Epidermal melanocyte (primary cell): ENCODE measurements around the gene PDS5B.
"Not testable (repeated sequence)": the region's sequence is repeated elsewhere in the genome, so short reads cannot be mapped to it uniquely, and the experiment has no call there.

ENCODE experiments used
- DNase-seq: peaks from one replicate; pipeline ENCODE4 v3.0.0; 2011; ENCODE audit warnings: low spot score; ENCODE audit not compliant: insufficient read length

Gene PDS5B

DNA sequence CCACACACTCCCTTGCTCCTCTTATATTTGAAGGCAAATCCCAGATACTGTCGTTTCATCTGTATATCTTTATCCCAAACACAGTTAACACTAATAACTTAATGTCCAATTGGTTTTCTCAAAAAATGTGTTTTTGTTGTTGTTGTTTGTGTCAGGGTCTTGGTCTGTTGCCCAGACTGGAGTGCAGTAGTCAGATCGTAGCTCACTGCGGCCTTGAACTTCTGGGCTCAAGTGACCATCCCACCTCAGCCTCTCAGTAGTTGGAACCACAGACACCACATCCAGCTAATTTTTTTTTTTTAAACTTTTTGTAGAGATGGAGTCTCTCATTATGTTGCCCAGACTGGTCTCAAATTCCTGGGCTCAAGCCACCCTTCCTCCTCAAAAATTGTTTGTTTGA lies 137.7 kb downstream of the PDS5B start:
- DNase-seq: no peak

DNA sequence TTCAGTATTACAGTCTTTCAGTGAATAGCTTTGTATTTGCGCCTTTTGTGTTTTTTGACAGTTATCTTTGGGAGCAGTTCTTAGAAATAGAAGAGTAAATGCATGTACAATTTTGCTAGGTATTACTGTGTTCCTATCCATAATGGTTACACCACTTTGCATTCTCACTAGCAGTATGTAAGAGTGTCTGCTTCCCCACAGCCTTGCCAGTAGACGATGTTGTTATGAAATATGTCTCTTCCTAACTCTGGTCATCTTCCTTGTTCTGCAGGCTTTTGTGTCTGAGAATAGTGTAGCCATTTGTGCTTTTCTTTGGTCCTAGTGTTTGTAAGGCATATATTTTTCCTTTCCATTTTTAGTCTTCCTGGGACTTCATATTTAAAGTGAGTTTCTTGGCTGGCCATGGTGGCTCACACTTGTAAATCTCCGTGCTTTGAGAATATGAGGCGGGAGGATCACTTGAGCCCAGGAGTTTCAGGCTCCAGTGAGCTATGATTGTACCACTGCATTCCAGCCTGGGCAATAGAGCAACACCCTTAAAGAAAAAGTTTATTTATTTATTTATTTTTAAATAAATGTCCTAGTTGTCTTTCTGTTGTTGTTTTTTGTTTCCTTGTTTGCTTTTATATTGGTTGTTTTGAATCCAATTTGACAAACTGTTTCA lies 140.3 kb downstream of the PDS5B start:
- no peak for DNase-seq

DNA sequence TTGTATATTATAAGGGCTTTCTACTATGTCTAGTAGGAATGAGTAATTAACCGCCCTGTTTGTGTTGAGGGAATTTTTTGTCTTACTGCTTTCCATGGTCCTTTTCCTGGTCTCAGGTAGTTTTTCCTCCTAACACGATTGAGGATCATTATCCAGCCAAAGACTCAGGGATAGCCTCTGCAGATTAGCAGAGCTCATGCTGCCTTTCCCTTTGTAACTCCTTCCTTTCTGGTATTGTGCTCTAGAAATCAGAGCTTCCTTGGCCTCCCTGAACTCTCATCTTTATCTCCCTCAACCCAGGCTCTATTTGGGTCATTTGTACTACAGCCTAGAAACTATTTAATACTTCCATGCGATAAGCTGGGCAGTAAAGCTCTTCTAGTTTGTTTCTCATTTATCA lies 142.1 kb downstream of the PDS5B start:
- no peak for DNase-seq

DNA sequence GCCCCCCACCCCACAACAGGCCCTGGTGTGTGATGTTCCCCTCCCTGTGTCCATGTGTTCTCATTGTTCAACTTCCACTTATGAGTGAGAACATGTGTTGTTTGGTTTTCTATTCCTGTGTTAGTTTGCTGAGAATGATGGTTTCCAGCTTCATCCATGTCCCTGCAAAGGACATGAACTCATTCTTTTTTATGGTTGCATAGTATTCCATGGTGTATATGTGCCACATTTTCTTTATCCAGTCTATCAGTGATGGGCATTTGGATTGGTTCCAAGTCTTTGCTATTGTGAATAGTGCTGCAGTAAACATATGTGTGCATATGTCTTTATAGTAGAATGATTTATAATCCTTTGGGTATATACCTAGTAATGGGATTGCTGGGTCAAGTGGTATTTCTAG lies 142.8 kb downstream of the PDS5B start:
- DNase-seq: not testable (repeated sequence)

DNA sequence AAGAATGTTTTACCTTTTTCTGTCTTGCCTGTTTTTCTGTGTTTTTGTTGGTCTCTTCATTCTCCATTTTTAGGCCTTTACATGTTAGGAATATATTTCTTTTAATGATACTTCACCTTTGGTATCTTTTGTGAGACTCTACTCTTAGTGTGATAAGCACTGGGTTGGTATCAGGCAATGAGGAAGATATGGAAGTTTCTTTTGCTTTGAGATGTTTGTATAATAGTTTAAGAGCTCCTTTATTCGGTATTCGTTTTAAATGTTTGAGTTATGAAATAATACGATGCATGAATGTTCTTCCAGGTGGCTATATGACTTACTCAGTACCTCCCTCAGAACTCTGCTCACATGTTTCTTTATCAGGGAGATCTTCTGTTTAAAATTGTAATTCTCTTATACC lies 144.8 kb downstream of the PDS5B start:
- no peak for DNase-seq

DNA sequence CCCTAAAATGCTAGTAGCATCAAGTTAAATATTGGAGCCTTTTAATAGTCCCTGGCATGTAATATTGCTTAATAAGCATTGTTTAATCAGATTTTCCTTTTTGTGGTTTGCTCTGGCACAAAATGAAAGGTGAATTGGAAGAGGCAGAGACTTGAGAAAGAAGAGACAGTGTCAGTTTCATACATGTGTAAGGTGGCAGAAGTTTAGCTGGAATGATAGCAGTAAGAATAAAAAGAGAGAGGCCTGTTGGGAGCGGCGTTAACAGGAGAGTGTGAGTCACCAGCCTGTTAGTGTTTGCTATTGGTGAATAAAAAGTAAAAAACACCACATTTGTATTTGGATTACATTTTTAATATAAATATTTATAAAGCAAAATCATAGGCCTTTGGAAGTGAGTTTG lies 145.3 kb downstream of the PDS5B start:
- no peak for DNase-seq

DNA sequence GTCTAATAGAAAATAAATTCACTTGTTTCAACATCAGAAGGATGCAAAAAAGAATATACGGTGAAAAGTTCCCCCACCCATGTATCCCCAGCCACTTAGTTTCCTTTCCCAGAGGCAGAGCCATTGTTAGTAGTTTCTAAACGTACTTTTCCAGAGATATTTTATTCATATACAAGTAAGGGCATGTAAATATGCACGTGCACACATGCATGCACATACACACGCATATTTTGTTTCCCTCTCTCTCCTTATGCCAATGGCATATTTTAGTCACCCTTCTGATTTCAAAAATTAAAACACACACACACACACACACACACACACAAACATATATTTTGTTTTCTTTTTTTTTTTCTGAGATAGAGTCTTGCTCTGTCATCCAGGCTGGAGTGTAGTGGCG lies 147.4 kb downstream of the PDS5B start:
- DNase-seq: no peak

DNA sequence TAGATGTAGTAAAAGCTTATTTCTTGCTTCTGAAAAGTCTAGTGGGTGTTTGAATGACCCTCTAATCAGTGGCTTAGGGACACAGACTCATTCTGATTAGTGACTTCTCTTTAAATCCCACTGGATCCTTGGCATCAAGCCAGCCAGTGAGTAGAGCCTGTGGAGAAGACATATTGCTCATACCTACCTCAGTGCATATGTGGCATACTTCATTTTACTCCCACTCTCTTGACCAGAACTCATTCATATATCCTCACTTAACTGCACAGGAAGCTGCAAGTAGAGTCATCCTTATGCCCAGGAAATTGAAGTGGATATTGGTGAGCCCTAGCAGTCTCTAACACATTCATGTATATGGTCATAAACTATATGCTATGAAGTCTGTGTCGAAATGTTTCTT lies 148.3 kb downstream of the PDS5B start:
- no peak for DNase-seq

DNA sequence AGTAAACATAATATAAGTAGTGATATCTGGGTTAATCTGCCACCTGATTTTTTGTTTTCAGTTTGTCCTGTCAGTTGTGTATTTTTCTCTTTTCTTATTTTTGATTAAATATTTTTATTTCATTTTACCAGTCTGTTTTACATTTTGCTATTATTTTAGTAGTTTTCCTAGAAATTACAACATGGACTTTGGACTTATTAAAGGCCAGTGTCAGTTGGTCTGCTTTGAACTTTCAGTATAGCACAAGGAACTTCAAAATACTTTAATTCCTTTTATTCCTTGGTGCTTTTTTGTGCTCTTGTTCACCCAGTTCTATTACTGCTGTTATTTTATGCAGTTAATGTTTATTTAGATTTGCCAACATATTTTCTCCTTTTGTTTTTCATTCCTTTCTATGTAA lies 149.6 kb downstream of the PDS5B start:
- no peak for DNase-seq

DNA sequence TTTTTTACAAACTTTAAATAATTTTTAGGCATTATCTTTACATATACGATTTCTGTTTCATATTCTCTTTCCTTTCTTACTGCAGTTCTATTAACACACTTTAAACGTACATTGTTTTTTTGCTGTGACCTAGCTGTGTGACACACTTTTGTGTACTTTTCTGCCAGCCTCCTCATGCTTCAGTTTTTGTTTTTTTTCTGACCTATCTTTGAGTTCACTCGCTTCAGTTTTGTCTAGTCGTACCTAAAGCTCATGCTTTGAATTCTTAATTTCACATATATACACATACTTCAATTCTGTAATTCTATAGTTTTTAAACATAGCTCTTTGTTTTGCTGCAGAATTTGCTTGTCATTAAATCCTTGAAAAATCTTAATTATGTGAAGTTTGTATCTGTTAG lies 150.4 kb downstream of the PDS5B start:
- no peak for DNase-seq

DNA sequence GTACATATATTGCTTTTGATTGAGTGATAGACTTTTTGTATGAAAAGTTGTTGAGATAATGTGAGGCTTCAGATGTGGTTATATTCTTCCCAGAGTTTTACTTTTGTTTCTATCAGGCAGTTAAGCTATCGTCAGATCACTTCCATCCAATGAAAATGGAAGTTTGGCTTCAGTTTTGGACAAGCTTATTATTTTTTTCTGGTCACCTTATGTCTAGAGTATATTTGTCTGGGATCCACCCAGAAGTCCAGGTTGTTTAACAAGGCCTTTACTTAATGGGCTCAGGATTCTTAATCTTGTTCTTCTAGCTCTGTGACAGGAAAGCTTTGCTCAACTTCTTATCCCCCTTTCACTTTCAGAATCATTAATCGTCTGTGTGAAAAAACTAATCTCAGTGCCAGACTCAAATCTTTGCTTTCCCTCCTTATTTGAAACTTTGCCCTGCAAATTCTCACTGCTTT lies 150.9 kb downstream of the PDS5B start:
- no peak for DNase-seq

DNA sequence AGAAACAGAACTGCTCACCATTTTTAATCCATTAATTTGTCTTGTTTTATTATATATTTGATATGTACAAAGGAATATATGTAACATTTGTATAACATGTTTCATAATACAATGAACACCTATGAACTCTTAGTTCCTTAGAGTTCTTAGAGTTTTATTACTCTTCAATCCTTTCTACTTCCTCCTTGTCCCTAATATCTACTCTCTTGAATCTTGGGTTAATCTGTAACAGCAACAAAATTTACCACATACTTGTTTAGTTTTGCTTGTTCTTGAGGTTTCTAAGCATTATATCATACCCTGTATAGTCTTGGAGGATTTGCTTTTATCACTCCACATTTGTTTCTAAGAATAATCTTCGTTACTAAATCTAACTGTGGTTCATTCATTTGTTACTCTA lies 151.4 kb downstream of the PDS5B start:
- DNase-seq: no peak

DNA sequence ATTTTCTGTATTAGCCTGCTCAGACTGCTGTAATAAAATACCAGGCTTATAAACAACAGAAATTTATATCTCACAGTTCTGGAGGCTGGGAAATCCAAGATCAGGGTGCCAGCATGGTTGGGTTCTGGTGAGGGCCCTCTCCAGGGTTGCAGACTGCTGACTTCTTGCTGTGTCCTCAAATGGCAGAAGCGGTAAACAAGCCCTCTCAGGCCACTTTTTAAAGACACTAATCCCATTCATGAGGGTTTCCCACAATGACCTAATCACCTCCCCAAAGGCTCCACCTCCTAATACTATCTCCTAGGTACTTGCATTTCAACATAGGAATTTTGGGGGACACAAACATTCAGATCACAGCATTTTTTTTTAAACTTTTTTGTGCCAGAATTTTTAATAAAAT lies 159.3 kb downstream of the PDS5B start:
- no peak for DNase-seq

DNA sequence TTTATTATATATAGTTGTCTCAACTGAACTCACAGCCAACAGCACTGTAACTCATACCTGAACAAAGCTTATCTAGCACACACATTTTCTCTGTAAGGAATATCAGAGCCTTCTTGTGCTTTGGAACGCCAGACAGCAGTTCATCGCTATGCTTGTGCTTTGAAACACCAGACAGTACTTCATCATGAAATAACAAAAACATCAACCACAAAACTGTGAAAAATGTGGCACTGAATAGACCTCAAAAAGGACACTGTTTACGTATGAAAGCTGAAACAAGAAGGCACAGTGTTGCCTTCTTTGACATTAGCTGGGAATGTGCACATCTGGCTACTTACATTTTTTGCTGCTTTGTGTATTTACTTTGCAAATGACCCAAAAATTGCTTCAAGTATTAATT lies 160.2 kb downstream of the PDS5B start:
- no peak for DNase-seq

DNA sequence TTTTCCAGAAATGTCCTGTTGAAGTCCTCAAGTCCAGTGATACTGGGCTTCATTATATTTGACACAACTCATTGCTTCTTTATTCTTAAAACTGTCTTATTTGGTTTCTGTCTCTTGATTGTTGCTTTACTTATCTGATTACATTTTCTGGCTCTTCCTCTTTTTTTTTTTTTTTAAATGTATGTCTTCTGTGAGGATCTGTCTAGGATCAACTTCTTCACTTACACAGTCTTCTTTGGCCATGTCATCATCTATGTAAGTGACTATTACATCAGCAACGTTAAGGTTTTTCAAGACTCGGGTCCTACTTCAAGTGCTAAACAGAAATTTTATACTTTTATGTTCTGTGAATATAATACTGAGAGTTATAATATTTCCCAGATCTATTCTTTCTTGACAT lies 162.1 kb downstream of the PDS5B start:
- no peak for DNase-seq

DNA sequence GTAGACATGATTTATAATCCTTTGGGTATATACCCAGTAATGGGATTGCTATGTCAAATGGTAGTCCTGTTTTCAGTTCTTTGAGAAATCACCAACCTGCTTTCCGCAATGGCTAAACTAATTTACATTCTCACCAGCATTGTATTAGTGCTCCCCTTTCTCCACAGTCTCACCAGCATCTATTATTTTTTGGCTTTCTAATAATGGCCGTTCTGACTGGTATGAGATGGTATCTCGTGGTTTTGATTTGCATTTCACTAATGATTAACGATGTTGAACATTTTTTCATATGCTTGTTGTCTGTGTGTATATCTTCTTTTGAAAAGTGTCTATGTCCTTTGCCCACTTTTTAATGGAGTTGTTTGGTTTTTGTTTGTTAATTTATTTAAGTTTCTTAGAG lies 165.1 kb downstream of the PDS5B start:
- no peak for DNase-seq

DNA sequence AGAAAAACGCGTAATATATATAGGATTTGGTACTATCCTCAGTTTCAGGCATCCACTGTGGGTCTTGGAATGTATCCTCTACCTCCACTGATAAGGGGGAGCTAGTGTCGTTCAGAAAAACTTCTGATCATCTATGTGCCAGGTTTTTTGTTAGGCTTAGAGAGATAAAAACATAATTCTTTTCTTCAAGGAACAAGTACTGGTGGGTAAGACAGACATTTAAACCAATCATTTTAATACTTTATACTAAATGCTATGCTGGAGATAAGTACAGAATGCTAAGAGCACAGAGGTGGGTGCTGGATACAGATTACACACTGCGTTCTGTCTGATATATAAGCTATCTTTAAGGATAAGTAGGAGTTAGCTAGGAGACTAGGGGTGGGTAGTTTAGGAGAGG lies 166.1 kb downstream of the PDS5B start:
- no peak for DNase-seq

DNA sequence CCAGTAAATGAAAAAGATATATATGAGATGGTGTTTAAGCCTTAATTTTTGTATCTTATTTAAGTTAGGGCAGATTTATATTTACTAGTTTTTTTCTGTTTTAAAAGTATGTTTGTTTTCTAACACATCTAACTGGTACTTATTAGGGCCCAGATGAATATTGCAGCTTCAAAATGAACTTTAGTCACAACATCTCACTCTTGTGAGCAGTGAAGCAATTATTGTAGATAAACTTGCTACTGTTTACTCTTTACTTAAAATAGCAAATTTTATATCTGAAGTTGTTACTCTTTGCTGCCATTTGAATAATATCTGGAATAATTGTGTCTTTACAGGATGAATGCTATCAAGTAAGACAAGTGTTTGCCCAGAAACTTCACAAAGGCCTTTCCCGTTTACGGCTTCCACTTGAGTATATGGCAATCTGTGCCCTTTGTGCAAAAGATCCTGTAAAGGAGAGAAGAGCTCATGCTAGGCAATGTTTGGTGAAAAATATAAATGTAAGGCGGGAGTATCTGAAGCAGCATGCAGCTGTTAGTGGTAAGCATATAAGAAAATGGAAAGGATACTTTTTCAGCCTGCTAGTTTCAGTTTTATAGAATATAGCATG lies 166.8 kb downstream of the PDS5B start:
- DNase-seq: no peak

DNA sequence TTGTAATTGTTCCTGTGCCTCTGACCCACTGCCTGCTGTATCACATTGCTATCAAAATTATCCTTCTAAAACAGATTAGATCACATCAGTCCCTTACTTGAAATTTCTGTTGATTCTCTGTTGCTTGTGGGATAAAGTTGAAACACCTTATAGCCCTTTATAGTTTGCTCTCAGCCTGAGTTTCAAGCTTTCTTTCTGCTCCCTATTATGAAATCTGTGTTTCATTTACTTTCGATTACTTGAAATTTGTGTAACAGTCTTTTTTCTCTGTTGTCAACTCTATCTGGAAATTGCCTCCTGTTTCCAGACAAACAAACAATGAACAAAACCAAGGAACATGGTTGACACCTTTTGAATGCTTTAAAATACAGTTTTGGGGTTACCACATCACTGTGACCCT lies 167.9 kb downstream of the PDS5B start:
- no peak for DNase-seq

DNA sequence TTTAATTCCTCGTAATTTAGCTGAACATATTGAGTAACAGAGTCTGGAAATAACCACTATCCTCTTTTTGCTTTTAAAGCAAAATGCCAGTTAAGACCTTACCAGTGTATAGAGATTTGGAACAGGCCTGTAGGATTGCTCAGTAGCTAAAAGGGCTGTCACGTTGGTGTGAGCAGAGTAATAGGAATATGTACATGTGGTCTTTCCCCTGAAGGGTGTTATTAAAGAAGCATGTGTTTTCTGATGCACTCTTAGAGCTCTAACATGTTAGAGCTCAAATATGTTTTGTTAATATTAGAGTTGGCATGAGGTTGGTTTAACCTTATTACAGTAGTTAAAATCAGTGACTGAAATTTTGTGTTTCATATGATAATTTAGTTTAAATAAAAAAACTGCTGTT lies 172.9 kb downstream of the PDS5B start:
- no peak for DNase-seq

DNA sequence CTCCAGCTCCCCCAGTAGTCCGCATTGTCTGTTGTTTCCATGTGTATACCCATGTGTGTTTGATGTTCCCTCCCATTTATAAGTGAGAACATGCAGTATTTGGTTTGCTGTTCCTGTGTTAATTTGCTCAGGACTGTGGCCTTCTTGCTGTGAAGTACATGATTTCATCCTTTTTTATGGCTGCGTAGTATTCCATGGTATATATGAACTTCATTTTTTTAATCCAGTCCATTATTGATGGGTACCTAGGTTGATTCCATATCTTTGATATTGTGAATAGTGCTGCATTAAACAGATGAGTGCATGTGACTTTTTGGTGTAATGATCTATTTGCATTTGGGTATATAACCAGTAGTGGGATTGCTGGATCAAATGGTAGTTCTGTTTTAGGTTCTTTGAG lies 175.2 kb downstream of the PDS5B start:
- no peak for DNase-seq

DNA sequence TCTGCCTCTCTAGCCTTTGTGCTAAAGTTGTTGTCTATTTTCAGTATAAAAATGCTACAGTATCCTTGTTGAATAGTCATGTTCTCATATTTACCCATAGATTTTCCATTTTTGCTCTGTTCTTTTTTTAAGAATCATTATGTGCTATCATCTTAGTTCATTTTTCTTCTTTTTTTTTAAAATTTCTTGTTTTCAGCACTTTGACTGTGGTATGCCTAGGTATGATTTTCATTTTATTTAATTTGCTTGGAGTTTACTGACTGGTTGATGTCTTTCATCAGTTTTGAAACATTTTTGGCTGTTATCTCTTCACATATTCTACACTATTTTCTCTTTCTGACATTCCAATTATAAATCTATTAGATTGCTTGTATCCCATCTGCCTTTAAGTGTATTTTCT lies 192.9 kb downstream of the PDS5B start:
- DNase-seq: no peak

DNA sequence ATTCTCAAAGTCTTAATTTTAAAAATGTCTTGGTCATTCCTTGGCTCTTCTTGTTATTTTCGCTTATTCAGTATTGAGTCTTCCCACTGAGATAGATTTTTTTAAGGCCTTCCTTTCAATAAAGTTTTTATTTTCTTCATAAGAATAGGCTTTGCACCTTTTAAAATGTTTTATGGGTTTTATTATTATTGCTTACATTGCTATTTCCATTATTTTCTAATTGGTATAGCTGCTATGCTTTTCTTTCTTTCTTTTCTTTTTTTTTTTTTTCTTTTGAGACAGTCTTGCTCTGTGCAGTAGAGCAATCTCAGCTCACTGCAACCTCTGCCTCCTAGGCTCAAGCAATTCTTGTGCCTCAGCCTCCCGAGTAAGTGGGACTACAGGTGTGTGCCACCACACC lies 195.7 kb downstream of the PDS5B start:
- DNase-seq: no peak

DNA sequence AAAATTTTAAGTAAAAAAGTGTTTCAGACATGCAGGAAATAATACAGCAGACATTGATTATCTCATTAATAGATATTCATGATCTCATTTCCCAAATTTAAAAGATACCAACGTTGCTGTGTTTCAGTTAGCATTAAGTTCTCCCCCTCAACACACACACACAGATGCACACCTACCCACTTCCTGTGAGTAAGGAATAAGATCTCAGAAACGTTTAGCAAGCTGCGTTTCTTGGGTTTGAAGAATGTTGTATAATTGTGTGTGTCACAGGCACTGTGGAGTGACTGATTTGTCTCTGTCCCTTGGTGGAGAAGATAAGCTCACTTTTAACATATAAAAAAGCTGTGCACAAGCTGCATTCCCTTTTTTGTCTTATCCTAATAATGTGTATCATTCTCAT lies 196.8 kb downstream of the PDS5B start:
- DNase-seq: no peak
